Neural progenitor cell (in vitro differentiated cells): Measurements from ENCODE around the gene BMERB1. TPM values are rescaled to one million over a fixed set of nuclear protein-coding genes. Genes with fewer than 3 reads are reported as not detected.

Source experiments
- DNase-seq: peaks from one replicate; pipeline ENCODE4 v3.0.0-alpha.2; 2016; ENCODE audit warnings: low spot score
- H2AFZ ChIP-seq: fragments of 200-600 bp; sonication (generic); replicated peaks from 2 replicates; pipeline ENCODE4 v1.6.1; 2016; ENCODE audit warnings: antibody characterized with exemption
- H3F3A ChIP-seq: fragments of 200-600 bp; sonication (generic); 2 replicates; pipeline ENCODE4 v1.6.1; 2016; ENCODE audit warnings: antibody characterized with exemption, low read depth
- H3K27ac ChIP-seq: fragments of 200-600 bp; sonication (generic); 2 replicates; pipeline ENCODE4 v1.5.1; 2016; ENCODE audit warnings: mild to moderate bottlenecking
- H3K27me3 ChIP-seq: fragments of 200-600 bp; sonication (generic); 2 replicates; pipeline ENCODE4 v1.6.1; 2016; ENCODE audit warnings: mild to moderate bottlenecking, moderate library complexity
- H3K36me3 ChIP-seq: fragments of 200-600 bp; sonication (generic); 2 replicates; pipeline ENCODE4 v1.5.1; 2016
- H3K4me1 ChIP-seq: fragments of 200-600 bp; sonication (generic); 2 replicates; pipeline ENCODE4 v1.6.1; 2016; ENCODE audit warnings: mixed run types
- H3K4me2 ChIP-seq: fragments of 200-600 bp; sonication (generic); 2 replicates; pipeline ENCODE4 v1.6.1; 2016
- H3K4me3 ChIP-seq: fragments of 200-600 bp; sonication (generic); 2 replicates; pipeline ENCODE4 v1.5.1; 2016
- H3K79me2 ChIP-seq: fragments of 200-600 bp; sonication (generic); 2 replicates; pipeline ENCODE4 v1.6.1; 2016; ENCODE audit warnings: low read depth
- H3K9ac ChIP-seq: fragments of 200-600 bp; sonication (generic); 2 replicates; pipeline ENCODE4 v1.6.1; 2016
- H3K9me3 ChIP-seq: fragments of 200-600 bp; sonication (generic); 2 replicates; pipeline ENCODE4 v1.5.1; 2016; ENCODE audit warnings: low read depth
- H4K20me1 ChIP-seq: fragments of 200-600 bp; sonication (generic); 2 replicates; pipeline ENCODE4 v1.6.1; 2016; ENCODE audit warnings: low read depth
- H3K27ac Mint-ChIP-seq: 3 replicates; pipeline ENCODE4 v1.8.0; 2021; ENCODE audit warnings: mixed read lengths
- H3K27me3 Mint-ChIP-seq: 2 replicates; pipeline ENCODE4 v1.8.0; 2022; ENCODE audit warnings: low read depth, mild to moderate bottlenecking, inconsistent platforms, moderate library complexity, mixed read lengths; ENCODE audit not compliant: insufficient read depth
- H3K36me3 Mint-ChIP-seq: 3 replicates; pipeline ENCODE4 v1.8.0; 2021; ENCODE audit warnings: mixed read lengths
- H3K4me1 Mint-ChIP-seq: 3 replicates; pipeline ENCODE4 v1.8.0; 2021; ENCODE audit warnings: mixed read lengths
- H3K4me3 Mint-ChIP-seq: 3 replicates; pipeline ENCODE4 v1.8.0; 2021; ENCODE audit warnings: mild to moderate bottlenecking, moderate library complexity, mixed read lengths
- H3K9me3 Mint-ChIP-seq: 3 replicates; pipeline ENCODE4 v1.8.0; 2020; ENCODE audit warnings: mixed read lengths
- EZH2 ChIP-seq: fragments of 200-600 bp; sonication (generic); IDR thresholded peaks from 2 replicates; pipeline ENCODE4 v1.6.1; 2017; ENCODE audit warnings: antibody characterized with exemption, mild to moderate bottlenecking, moderate library complexity
- EZH2phosphoT487 ChIP-seq: fragments of 200-600 bp; sonication (generic); IDR thresholded peaks from 2 replicates; pipeline ENCODE4 v1.6.1; 2017; ENCODE audit warnings: antibody characterized with exemption
- total RNA-seq: library from RNA; depleted of rRNA; stranded (reverse); fragments of >200 nt; gene quantifications from 2 replicates; pipeline ENCODE4 v1.2.3, GENCODE V29; 2015; ENCODE audit warnings: low replicate concordance
- TF ChIP-seq, protein P1 (sequence below): fragments of 200-600 bp; sonication (generic); IDR thresholded peaks from 2 replicates; pipeline ENCODE4 v1.5.1; 2017; ENCODE audit warnings: antibody characterized with exemption, mild to moderate bottlenecking

Gene BMERB1
- total RNA-seq, 1 donor from 2014 or later: 39.0 TPM

DNA sequence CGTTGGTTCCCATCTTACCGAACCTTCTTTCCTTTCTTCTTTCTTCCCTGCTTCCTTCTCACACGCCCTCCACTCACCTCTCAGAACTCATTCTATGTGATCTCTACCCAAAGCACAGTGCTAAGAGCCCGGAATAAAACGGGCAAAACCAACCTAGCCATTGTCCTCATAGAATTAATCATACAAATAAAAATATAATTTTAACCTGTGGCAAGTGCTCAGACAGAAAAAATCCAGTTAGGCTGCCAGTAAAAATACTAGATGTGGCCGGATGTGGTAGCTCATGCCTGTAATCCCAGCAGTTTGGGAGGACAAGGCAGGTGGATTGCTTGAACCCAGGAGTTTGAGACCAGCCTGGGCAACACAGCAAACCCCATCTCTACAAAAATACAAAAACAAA, 27.0 kb downstream of the BMERB1 start:
- Mint-ChIP-seq H3K4me3 (no peak overlapping the region), H3K9me3 (peaks cover 3% of the 10 kb centered on the region), H3K27ac (no peak overlapping the region), H3K27me3 (peaks cover 4% of the 10 kb centered on the region), H3K4me1 (no peaks in the 10 kb centered on the region), H3K36me3 (no peaks in the 10 kb centered on the region)
- H3K79me2 ChIP-seq: no peaks in the 10 kb centered on the region
- TF ChIP-seq EZH2phosphoT487: no peak
- TF ChIP-seq, protein P1, sequence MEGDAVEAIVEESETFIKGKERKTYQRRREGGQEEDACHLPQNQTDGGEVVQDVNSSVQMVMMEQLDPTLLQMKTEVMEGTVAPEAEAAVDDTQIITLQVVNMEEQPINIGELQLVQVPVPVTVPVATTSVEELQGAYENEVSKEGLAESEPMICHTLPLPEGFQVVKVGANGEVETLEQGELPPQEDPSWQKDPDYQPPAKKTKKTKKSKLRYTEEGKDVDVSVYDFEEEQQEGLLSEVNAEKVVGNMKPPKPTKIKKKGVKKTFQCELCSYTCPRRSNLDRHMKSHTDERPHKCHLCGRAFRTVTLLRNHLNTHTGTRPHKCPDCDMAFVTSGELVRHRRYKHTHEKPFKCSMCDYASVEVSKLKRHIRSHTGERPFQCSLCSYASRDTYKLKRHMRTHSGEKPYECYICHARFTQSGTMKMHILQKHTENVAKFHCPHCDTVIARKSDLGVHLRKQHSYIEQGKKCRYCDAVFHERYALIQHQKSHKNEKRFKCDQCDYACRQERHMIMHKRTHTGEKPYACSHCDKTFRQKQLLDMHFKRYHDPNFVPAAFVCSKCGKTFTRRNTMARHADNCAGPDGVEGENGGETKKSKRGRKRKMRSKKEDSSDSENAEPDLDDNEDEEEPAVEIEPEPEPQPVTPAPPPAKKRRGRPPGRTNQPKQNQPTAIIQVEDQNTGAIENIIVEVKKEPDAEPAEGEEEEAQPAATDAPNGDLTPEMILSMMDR: no peak
- no peak for TF ChIP-seq EZH2
- H3K4me3 ChIP-seq: no peak overlapping the region
- no peaks in the 10 kb centered on the region for H3F3A ChIP-seq
- H3K27ac ChIP-seq: no peak overlapping the region
- DNase-seq: no peak
- no peak overlapping the region for H3K4me2 ChIP-seq
- no peak overlapping the region for H3K9ac ChIP-seq
- H3K27me3 ChIP-seq: no peaks in the 10 kb centered on the region
- H3K4me1 ChIP-seq: no peaks in the 10 kb centered on the region
- peaks cover under 1% of the 10 kb centered on the region for H3K9me3 ChIP-seq
- peaks cover 6% of the 10 kb centered on the region for H4K20me1 ChIP-seq
- no peaks in the 10 kb centered on the region for H3K36me3 ChIP-seq
- no peak overlapping the region for H2AFZ ChIP-seq

DNA sequence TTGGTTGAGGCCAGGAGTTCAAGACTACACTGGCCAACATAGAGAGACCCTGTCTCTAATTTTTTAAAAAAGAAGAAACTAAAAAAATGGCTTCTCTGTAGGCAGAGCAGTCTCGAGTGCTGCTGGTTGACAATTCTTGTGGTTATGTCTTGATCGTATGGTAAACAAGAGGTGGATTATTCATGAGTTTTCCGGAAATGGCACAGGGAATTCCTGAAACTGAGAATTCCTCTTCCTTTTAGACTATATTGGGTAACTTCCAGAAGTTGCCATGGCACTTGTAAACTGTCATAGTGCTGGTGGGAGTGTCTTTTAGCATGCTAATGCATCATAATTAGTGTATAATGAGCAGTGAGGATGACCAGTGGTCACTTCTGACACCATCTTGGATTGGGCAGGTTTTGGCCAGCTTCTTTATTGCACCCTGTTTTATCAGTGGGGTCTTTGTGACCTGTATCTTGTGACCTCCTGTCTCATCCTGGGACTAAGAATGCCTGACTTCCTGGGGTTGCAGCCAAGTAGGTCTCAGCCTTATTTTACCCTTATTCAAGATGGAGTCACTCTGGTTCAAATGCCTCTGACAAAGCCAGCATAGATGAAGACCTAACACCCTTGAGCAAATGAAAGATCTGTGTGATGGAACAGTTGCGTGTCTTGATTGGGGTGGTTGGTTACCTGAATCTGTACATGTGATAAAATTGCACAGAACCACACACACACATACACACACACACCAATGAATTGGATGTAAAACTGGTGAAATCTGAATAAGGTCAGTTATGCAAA, 30.2 kb downstream of the BMERB1 start:
- Mint-ChIP-seq H3K36me3 (no peaks in the 10 kb centered on the region), H3K27ac (no peak overlapping the region), H3K4me3 (no peak overlapping the region), H3K4me1 (no peaks in the 10 kb centered on the region), H3K9me3 (peaks cover 9% of the 10 kb centered on the region), H3K27me3 (peaks cover 4% of the 10 kb centered on the region)
- peaks cover 4% of the 10 kb centered on the region for H3K36me3 ChIP-seq
- H2AFZ ChIP-seq: no peak overlapping the region
- no peak for TF ChIP-seq EZH2
- TF ChIP-seq, protein P1: no peak
- no peak for TF ChIP-seq EZH2phosphoT487
- H3K27ac ChIP-seq: no peak overlapping the region
- no peaks in the 10 kb centered on the region for H3K27me3 ChIP-seq
- H3K4me1 ChIP-seq: no peaks in the 10 kb centered on the region
- H3F3A ChIP-seq: no peaks in the 10 kb centered on the region
- H3K9me3 ChIP-seq: peaks cover 8% of the 10 kb centered on the region
- no peak overlapping the region for H3K4me2 ChIP-seq
- H3K79me2 ChIP-seq: peaks cover 20% of the 10 kb centered on the region
- no peak overlapping the region for H3K9ac ChIP-seq
- peaks cover 3% of the 10 kb centered on the region for H4K20me1 ChIP-seq
- no peak for DNase-seq
- no peak overlapping the region for H3K4me3 ChIP-seq

DNA sequence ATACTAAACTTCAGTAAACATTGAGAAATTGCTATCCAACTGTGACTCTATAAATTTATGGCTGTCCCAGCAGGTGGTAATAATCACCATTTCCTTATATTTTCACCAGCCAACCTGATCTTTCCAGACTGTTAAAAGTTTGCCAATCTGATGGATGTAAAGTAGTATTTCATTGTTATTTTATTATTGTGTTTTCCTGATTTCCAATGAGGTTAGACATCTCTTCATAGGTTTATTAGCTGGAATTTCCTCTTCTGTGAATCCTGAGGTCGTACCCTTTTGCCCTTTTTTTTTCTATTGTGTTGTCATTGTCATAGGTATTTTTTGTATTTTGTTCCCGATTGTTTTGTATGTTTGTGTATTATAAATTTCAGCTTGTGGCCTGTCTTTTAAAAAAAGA, 31.7 kb downstream of the BMERB1 start:
- no peaks in the 10 kb centered on the region for H3K27me3 ChIP-seq
- peaks cover 7% of the 10 kb centered on the region for H3K27me3 Mint-ChIP-seq
- H2AFZ ChIP-seq: no peak overlapping the region
- H3K36me3 Mint-ChIP-seq: peaks cover 2% of the 10 kb centered on the region
- TF ChIP-seq, protein P1: no peak
- TF ChIP-seq EZH2phosphoT487 (no peak), EZH2 (no peak)
- peaks cover 4% of the 10 kb centered on the region for H3K36me3 ChIP-seq
- H3K27ac ChIP-seq: no peak overlapping the region
- H3K4me3 ChIP-seq: no peak overlapping the region
- peaks cover 8% of the 10 kb centered on the region for H3K9me3 ChIP-seq
- H3K4me1 ChIP-seq: no peaks in the 10 kb centered on the region
- no peaks in the 10 kb centered on the region for H3K4me1 Mint-ChIP-seq
- H3K9me3 Mint-ChIP-seq: peaks cover 17% of the 10 kb centered on the region
- H3K9ac ChIP-seq: no peak overlapping the region
- no peak overlapping the region for H3K27ac Mint-ChIP-seq
- no peak overlapping the region for H3K4me3 Mint-ChIP-seq
- no peaks in the 10 kb centered on the region for H3F3A ChIP-seq
- H3K79me2 ChIP-seq: peaks cover 30% of the 10 kb centered on the region
- H4K20me1 ChIP-seq: no peaks in the 10 kb centered on the region
- H3K4me2 ChIP-seq: no peak overlapping the region
- DNase-seq: no peak
